Measurements from ENCODE around the gene ZBTB7C.

The ZBTB7C gene

GRCh38 chr18:48292782-48293424 lies 116.3 kb downstream of the ZBTB7C start:
- H3K9ac ChIP-seq (ENCODE audit: low read length), result no peak overlapping the region
- no peaks in the 10 kb centered on the region for H3K9me3 ChIP-seq (ENCODE audit: insufficient read depth, low read length)
- H3K4me3 ChIP-seq (ENCODE audit: insufficient read depth, low read length, poor library complexity, severe bottlenecking), result no peak overlapping the region
- H3K9me2 ChIP-seq (replicated peaks; ENCODE audit: insufficient read depth, low read length), result no peaks in the 10 kb centered on the region
- no peaks in the 10 kb centered on the region for H3F3A ChIP-seq (ENCODE audit: insufficient read depth)
- no peaks in the 10 kb centered on the region for H4K20me1 ChIP-seq (ENCODE audit: low read depth, low read length)
- H3K27me3 ChIP-seq (ENCODE audit: low read length), result no peaks in the 10 kb centered on the region
- no peak overlapping the region for H2AFZ ChIP-seq (ENCODE audit: low read depth, low read length, severe bottlenecking)
- TF ChIP-seq EZH2phosphoT487 (conservative IDR thresholded peaks at IDR 0.05; ENCODE audit: low read length), result no peak
- TF ChIP-seq, protein P1, sequence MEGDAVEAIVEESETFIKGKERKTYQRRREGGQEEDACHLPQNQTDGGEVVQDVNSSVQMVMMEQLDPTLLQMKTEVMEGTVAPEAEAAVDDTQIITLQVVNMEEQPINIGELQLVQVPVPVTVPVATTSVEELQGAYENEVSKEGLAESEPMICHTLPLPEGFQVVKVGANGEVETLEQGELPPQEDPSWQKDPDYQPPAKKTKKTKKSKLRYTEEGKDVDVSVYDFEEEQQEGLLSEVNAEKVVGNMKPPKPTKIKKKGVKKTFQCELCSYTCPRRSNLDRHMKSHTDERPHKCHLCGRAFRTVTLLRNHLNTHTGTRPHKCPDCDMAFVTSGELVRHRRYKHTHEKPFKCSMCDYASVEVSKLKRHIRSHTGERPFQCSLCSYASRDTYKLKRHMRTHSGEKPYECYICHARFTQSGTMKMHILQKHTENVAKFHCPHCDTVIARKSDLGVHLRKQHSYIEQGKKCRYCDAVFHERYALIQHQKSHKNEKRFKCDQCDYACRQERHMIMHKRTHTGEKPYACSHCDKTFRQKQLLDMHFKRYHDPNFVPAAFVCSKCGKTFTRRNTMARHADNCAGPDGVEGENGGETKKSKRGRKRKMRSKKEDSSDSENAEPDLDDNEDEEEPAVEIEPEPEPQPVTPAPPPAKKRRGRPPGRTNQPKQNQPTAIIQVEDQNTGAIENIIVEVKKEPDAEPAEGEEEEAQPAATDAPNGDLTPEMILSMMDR (IDR thresholded peaks at IDR 0.05; ENCODE audit: insufficient read depth, low read length, poor library complexity, severe bottlenecking), result no peak
- no peak overlapping the region for H3K27ac ChIP-seq (ENCODE audit: low read depth, low read length)
- no peaks in the 10 kb centered on the region for H3K79me2 ChIP-seq (ENCODE audit: insufficient read depth, low read length)
- no peaks in the 10 kb centered on the region for H3K36me3 ChIP-seq (ENCODE audit: low read length)
- H3K4me2 ChIP-seq (ENCODE audit: low read depth, low read length, poor library complexity, severe bottlenecking), result no peak overlapping the region

- no peaks in the 10 kb centered on the region for H3K9me3 ChIP-seq (ENCODE audit: insufficient read depth, low read length)
- H3K27ac ChIP-seq (ENCODE audit: low read depth, low read length), result no peak overlapping the region
- no peak overlapping the region for H3K9ac ChIP-seq (ENCODE audit: low read length)
- no peak overlapping the region for H3K4me2 ChIP-seq (ENCODE audit: low read depth, low read length, poor library complexity, severe bottlenecking)
- H4K20me1 ChIP-seq (ENCODE audit: low read depth, low read length), result no peaks in the 10 kb centered on the region
- TF ChIP-seq, protein P1 (IDR thresholded peaks at IDR 0.05; ENCODE audit: insufficient read depth, low read length, poor library complexity, severe bottlenecking), result no peak
- no peak for TF ChIP-seq EZH2phosphoT487 (conservative IDR thresholded peaks at IDR 0.05; ENCODE audit: low read length)
- no peaks in the 10 kb centered on the region for H3K27me3 ChIP-seq (ENCODE audit: low read length)
- no peaks in the 10 kb centered on the region for H3K79me2 ChIP-seq (ENCODE audit: insufficient read depth, low read length)
- no peaks in the 10 kb centered on the region for H3F3A ChIP-seq (ENCODE audit: insufficient read depth)
- H3K4me3 ChIP-seq (ENCODE audit: insufficient read depth, low read length, poor library complexity, severe bottlenecking), result no peak overlapping the region
- no peaks in the 10 kb centered on the region for H3K36me3 ChIP-seq (ENCODE audit: low read length)
- no peak overlapping the region for H2AFZ ChIP-seq (ENCODE audit: low read depth, low read length, severe bottlenecking)
- no peaks in the 10 kb centered on the region for H3K9me2 ChIP-seq (replicated peaks; ENCODE audit: insufficient read depth, low read length)
Measured at GRCh38 chr18:48292229-48292628, 117.0 kb downstream of the ZBTB7C start.

- no peak for TF ChIP-seq EZH2phosphoT487 (conservative IDR thresholded peaks at IDR 0.05; ENCODE audit: low read length)
- TF ChIP-seq, protein P1 (IDR thresholded peaks at IDR 0.05; ENCODE audit: insufficient read depth, low read length, poor library complexity, severe bottlenecking), result no peak
- Histone ChIP-seq H3K79me2 (ENCODE audit: insufficient read depth, low read length) (no peaks in the 10 kb centered on the region), H3K9ac (ENCODE audit: low read length) (no peak overlapping the region), H3K4me3 (ENCODE audit: insufficient read depth, low read length, poor library complexity, severe bottlenecking) (no peak overlapping the region), H3K4me2 (ENCODE audit: low read depth, low read length, poor library complexity, severe bottlenecking) (no peak overlapping the region), H4K20me1 (ENCODE audit: low read depth, low read length) (no peaks in the 10 kb centered on the region), H3F3A (ENCODE audit: insufficient read depth) (no peaks in the 10 kb centered on the region), H3K27me3 (ENCODE audit: low read length) (no peaks in the 10 kb centered on the region), H3K36me3 (ENCODE audit: low read length) (no peaks in the 10 kb centered on the region), H3K9me3 (ENCODE audit: insufficient read depth, low read length) (no peaks in the 10 kb centered on the region), H3K27ac (ENCODE audit: low read depth, low read length) (no peak overlapping the region), H3K9me2 (replicated peaks; ENCODE audit: insufficient read depth, low read length) (no peaks in the 10 kb centered on the region), H2AFZ (ENCODE audit: low read depth, low read length, severe bottlenecking) (no peak overlapping the region)
Measured at GRCh38 chr18:48290162-48290926, 118.8 kb downstream of the ZBTB7C start.

Data from SU-DHL-6 (cell line).